ENCODE measurements around the gene GRK1.

DNA sequence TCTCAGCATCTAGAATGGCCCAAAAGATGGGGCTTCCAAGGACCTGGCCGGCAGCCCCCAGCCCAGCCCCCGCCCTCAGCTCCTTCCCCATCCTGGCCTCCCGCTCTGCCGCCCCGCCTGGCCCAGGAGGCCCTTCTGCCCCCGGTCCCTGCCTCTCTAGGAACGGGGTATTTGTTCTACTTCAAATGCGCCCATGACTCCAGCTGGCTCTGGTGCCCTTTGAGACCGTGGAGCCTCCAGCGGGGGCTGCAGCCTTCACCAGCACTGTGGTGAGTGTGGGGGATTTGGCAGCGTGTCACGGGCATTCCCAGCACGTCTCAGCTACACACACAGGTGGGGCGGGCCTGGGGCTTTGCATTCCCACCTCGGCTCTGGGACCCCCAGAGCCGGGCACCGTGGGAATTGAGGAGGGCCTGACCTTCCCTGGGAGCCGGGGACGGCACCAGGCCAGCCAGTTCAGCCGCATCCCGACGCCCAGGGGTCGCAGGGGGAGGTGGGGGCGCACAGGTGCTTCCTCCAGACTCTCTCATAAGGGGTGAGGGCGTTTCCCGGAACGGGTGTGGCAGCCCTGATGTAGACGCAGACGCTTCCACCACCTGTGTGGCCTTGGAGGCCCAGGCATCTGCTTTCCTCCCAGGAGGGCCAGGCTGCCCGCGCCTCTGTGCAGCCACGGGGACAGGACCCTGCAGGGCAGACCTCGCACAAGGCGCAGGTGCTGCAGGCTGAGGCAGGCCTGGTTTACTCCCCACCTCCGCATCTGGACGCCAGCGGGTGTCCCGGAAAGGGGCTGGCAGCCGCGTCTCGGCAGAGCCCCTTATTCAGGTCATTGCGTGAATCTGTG lies 10.0 kb upstream of the GRK1 start:
- TF ChIP-seq, protein P1, sequence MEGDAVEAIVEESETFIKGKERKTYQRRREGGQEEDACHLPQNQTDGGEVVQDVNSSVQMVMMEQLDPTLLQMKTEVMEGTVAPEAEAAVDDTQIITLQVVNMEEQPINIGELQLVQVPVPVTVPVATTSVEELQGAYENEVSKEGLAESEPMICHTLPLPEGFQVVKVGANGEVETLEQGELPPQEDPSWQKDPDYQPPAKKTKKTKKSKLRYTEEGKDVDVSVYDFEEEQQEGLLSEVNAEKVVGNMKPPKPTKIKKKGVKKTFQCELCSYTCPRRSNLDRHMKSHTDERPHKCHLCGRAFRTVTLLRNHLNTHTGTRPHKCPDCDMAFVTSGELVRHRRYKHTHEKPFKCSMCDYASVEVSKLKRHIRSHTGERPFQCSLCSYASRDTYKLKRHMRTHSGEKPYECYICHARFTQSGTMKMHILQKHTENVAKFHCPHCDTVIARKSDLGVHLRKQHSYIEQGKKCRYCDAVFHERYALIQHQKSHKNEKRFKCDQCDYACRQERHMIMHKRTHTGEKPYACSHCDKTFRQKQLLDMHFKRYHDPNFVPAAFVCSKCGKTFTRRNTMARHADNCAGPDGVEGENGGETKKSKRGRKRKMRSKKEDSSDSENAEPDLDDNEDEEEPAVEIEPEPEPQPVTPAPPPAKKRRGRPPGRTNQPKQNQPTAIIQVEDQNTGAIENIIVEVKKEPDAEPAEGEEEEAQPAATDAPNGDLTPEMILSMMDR (conservative IDR thresholded peaks at IDR 0.05): no peak
- no peak for TF ChIP-seq ZFX (IDR thresholded peaks at IDR 0.05)

Data from C4-2B (cell line).